Gastroesophageal sphincter (tissue), 3 donors: Measurements from ENCODE around the gene DMRTC1B.
"Not testable (repeated sequence)": the region's sequence is repeated elsewhere in the genome, so short reads cannot be mapped to it uniquely, and the experiment has no call there.

Experiments used
- EP300 ChIP-seq: sonication (generic); formaldehyde crosslinking; IDR thresholded peaks from one replicate; pipeline ENCODE4 v1.6.1; 2017; ENCODE audit warnings: antibody characterized with exemption, mild to moderate bottlenecking
- TF ChIP-seq, protein P1 (sequence below), 4 experiments: fragments of 200-600 bp in 2 of 4; fragments of 450-650 bp in 2 of 4; sonication (generic) in 1 of 4; IDR thresholded peaks; one replicate each; pipeline ENCODE4 v1.5.1; 2017 to 2019; ENCODE audit warnings: antibody characterized with exemption in 4 of 4, mild to moderate bottlenecking in 2 of 4, moderate library complexity in 2 of 4

DNA sequence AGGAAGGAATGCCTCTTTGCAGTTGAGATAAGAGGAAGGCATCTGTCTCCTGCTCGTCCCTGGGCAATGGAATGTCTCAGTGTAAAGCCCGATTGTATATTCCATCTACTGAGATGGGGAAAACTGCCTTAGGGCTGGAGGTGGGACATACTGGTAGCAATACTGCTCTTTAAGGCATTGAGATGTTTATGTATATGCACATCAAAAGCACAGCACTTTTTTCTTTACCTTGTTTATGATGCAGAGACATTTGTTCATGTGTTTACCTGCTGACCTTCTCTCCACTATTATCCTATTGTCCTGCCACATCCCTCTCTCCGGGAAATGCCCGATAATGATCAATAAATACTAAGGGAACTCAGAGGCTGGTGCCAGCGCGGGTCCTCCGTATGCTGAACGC is 43.1 kb upstream of the DMRTC1B start:
- TF ChIP-seq, protein P1, sequence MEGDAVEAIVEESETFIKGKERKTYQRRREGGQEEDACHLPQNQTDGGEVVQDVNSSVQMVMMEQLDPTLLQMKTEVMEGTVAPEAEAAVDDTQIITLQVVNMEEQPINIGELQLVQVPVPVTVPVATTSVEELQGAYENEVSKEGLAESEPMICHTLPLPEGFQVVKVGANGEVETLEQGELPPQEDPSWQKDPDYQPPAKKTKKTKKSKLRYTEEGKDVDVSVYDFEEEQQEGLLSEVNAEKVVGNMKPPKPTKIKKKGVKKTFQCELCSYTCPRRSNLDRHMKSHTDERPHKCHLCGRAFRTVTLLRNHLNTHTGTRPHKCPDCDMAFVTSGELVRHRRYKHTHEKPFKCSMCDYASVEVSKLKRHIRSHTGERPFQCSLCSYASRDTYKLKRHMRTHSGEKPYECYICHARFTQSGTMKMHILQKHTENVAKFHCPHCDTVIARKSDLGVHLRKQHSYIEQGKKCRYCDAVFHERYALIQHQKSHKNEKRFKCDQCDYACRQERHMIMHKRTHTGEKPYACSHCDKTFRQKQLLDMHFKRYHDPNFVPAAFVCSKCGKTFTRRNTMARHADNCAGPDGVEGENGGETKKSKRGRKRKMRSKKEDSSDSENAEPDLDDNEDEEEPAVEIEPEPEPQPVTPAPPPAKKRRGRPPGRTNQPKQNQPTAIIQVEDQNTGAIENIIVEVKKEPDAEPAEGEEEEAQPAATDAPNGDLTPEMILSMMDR (IDR thresholded peaks at IDR 0.05) = not testable (repeated sequence)
- not testable (repeated sequence) for TF ChIP-seq EP300
